Vagina (tissue), 2 donors: Measurements from ENCODE around the gene CCDC38. TPM values are rescaled to one million over a fixed set of nuclear protein-coding genes. Genes with fewer than 3 reads are reported as not detected.

Experiments
- DNase-seq, 2 donors: peaks; one replicate each; pipeline ENCODE4 v3.0.0-alpha.2; 2017; ENCODE audit errors: extremely low spot score in 2 of 2
- H3K27ac ChIP-seq: fragments of 200-600 bp; sonication (generic); one replicate; pipeline ENCODE4 v1.5.1; 2019
- H3K27me3 ChIP-seq: fragments of 200-600 bp; sonication (generic); one replicate; pipeline ENCODE4 v1.5.1; 2019
- H3K36me3 ChIP-seq, 2 donors: fragments of 200-600 bp; sonication (generic); one replicate each; pipeline ENCODE4 v1.5.1; 2017 to 2019
- H3K4me1 ChIP-seq: fragments of 200-600 bp; sonication (generic); one replicate; pipeline ENCODE4 v1.5.1; 2019
- H3K4me3 ChIP-seq, 2 donors: fragments of 200-600 bp; sonication (generic); 1 replicate in 1 of 2; 2 replicates in 1 of 2; pipeline ENCODE4 v1.5.1; 2016 to 2019
- H3K9me3 ChIP-seq: fragments of 200-600 bp; sonication (generic); one replicate; pipeline ENCODE4 v1.5.1; 2019
- CTCF ChIP-seq, 3 experiments: fragments of 450-650 bp in 2 of 3; fragments of 200-600 bp in 1 of 3; sonication (generic) in 1 of 3; IDR thresholded peaks; one replicate each; pipeline ENCODE4 v1.5.1; 2017 to 2019; ENCODE audit warnings: antibody characterized with exemption in 3 of 3, mild to moderate bottlenecking in 2 of 3, moderate library complexity in 2 of 3
- POLR2A ChIP-seq, 2 donors: fragments of 450-650 bp; IDR thresholded peaks; one replicate each; pipeline ENCODE4 v1.6.1; 2017; ENCODE audit warnings: antibody characterized with exemption in 2 of 2, mild to moderate bottlenecking in 2 of 2, moderate library complexity in 2 of 2
- POLR2AphosphoS5 ChIP-seq, 2 donors: sonication (generic); formaldehyde crosslinking; IDR thresholded peaks; one replicate each; pipeline ENCODE4 v1.9.0; 2017; ENCODE audit warnings: antibody characterized with exemption in 2 of 2, mild to moderate bottlenecking in 2 of 2, low read depth in 1 of 2; ENCODE audit not compliant: insufficient read depth in 1 of 2
- intact Hi-C: fragments of 100-400 bp; cut with DNase I; formaldehyde crosslinking; loops from one replicate; pipeline ENCODE4 v1.15.1; 2023
- total RNA-seq: library from RNA; depleted of rRNA; stranded (reverse); fragments of >200 nt; gene quantifications from one replicate; pipeline ENCODE4 v1.2.3, GENCODE V29; 2016

CCDC38 gene
- total RNA-seq, 1 donor from 2014 or later, result not detected

- intact Hi-C loops, result no loop called here
- no peak overlapping the region for H3K4me3 ChIP-seq
- DNase-seq, result no peak
These were observed 104.3 kb downstream of the CCDC38 start for GRCh38 chr12:95838125-95838524.

GRCh38 chr12:95837240-95838038, 105.0 kb downstream of the CCDC38 start:
- no peak for TF ChIP-seq CTCF (IDR thresholded peaks at IDR 0.05)
- TF ChIP-seq POLR2A (IDR thresholded peaks at IDR 0.05), result no peak
- no peak for TF ChIP-seq POLR2AphosphoS5 (IDR thresholded peaks at IDR 0.05; ENCODE audit: insufficient read depth in 1 of 2, low read depth in 1 of 2)
- H3K36me3 ChIP-seq, result no peaks in the 10 kb centered on the region
- no peak for DNase-seq
- H3K4me3 ChIP-seq, result no peak overlapping the region
- no peak overlapping the region for H3K27ac ChIP-seq
- intact Hi-C loops, result no loop called here
- no peaks in the 10 kb centered on the region for H3K9me3 ChIP-seq
- H3K4me1 ChIP-seq, result peaks cover 10% of the 10 kb centered on the region
- no peaks in the 10 kb centered on the region for H3K27me3 ChIP-seq

More at GRCh38 chr12:95838125-95838524, 104.3 kb downstream of the CCDC38 start:
- TF ChIP-seq POLR2AphosphoS5 (IDR thresholded peaks at IDR 0.05; ENCODE audit: insufficient read depth in 1 of 2, low read depth in 1 of 2) (no peak), POLR2A (IDR thresholded peaks at IDR 0.05) (no peak), CTCF (IDR thresholded peaks at IDR 0.05) (no peak)
- Histone ChIP-seq H3K27ac (no peak overlapping the region), H3K9me3 (no peaks in the 10 kb centered on the region), H3K4me1 (peaks cover 10% of the 10 kb centered on the region), H3K27me3 (no peaks in the 10 kb centered on the region), H3K36me3 (no peaks in the 10 kb centered on the region)

- Histone ChIP-seq H3K9me3 (no peaks in the 10 kb centered on the region), H3K36me3 (no peaks in the 10 kb centered on the region), H3K27ac (no peak overlapping the region), H3K27me3 (no peaks in the 10 kb centered on the region), H3K4me3 (no peak overlapping the region), H3K4me1 (peaks cover 10% of the 10 kb centered on the region)
- intact Hi-C loops, result no loop called here
- TF ChIP-seq POLR2A (IDR thresholded peaks at IDR 0.05), result no peak
- TF ChIP-seq CTCF (IDR thresholded peaks at IDR 0.05), result no peak
- no peak for DNase-seq
These were observed 105.7 kb downstream of the CCDC38 start for GRCh38 chr12:95836630-95837239.

- Histone ChIP-seq H3K27me3 (no peaks in the 10 kb centered on the region), H3K9me3 (no peaks in the 10 kb centered on the region), H3K36me3 (no peaks in the 10 kb centered on the region), H3K4me1 (peaks cover 10% of the 10 kb centered on the region), H3K4me3 (no peak overlapping the region), H3K27ac (no peak overlapping the region)
- TF ChIP-seq POLR2AphosphoS5 (IDR thresholded peaks at IDR 0.05; ENCODE audit: insufficient read depth in 1 of 2, low read depth in 1 of 2) (no peak), POLR2A (IDR thresholded peaks at IDR 0.05) (no peak), CTCF (IDR thresholded peaks at IDR 0.05) (no peak)
- DNase-seq, result no peak
- intact Hi-C loops, result no loop called here
These were observed 106.2 kb downstream of the CCDC38 start for GRCh38 chr12:95836185-95836609.

GRCh38 chr12:95834572-95834971, 107.8 kb downstream of the CCDC38 start:
- TF ChIP-seq POLR2AphosphoS5 (IDR thresholded peaks at IDR 0.05; ENCODE audit: insufficient read depth in 1 of 2, low read depth in 1 of 2), result no peak
- TF ChIP-seq POLR2A (IDR thresholded peaks at IDR 0.05), result no peak
- TF ChIP-seq CTCF (IDR thresholded peaks at IDR 0.05), result no peak
- no peaks in the 10 kb centered on the region for H3K27me3 ChIP-seq
- intact Hi-C loops, result no loop called here
- no peak overlapping the region for H3K27ac ChIP-seq
- H3K9me3 ChIP-seq, result no peaks in the 10 kb centered on the region
- no peak for DNase-seq
- peaks cover 10% of the 10 kb centered on the region for H3K4me1 ChIP-seq
- no peak overlapping the region for H3K4me3 ChIP-seq
- no peaks in the 10 kb centered on the region for H3K36me3 ChIP-seq
